HepG2 (cell line): Measurements from ENCODE around the gene NT5C2. TPM values are rescaled to one million over a fixed set of nuclear protein-coding genes. Genes with fewer than 3 reads are reported as not detected.

ENCODE experiments used
- KLF16 ChIP-seq, 2 experiments: sonication (generic) in 1 of 2; formaldehyde crosslinking in 1 of 2; IDR thresholded peaks; 2 replicates each; pipeline versions ENCODE4 v1.6.1 to v1.8.0; 2016 to 2023; ENCODE audit warnings: missing genetic modification reagents in 2 of 2, missing compliant biosample characterization in 1 of 2
- polyA plus RNA-seq, 8 experiments: library from polyadenylated mRNA; depleted of rRNA in 3 of 8; stranded (reverse) in 7 of 8; unstranded in 1 of 8; fragments of >200 nt; fragmentation: Illumina TruSeq in 4 of 8; extraction: Trizol in 4 of 8; gene quantifications; 2 replicates each; pipeline versions ENCODE4 v1.2.1 to v1.2.3, GENCODE V29; 2011 to 2016; ENCODE audit warnings: low read depth in 4 of 8, missing spikeins in 1 of 8, mixed read lengths in 1 of 8; ENCODE audit not compliant: insufficient read depth in 1 of 8
- total RNA-seq, 5 experiments: library from RNA; depleted of rRNA; stranded (reverse); fragments of >200 nt; fragmentation: Illumina TruSeq; extraction: Trizol; gene quantifications; 2 replicates each; pipeline ENCODE4 v1.2.3, GENCODE V29; 2016; ENCODE audit warnings: low read depth in 1 of 5
- TF ChIP-seq, protein P1 (sequence below): sonication (generic); formaldehyde crosslinking; conservative IDR thresholded peaks from 2 replicates; pipeline ENCODE4 v1.4.0; 2020; ENCODE audit warnings: mild to moderate bottlenecking, missing genetic modification reagents, moderate library complexity
- TF ChIP-seq, protein P2 (sequence below): sonication (generic); formaldehyde crosslinking; IDR thresholded peaks from 2 replicates; pipeline ENCODE4 v1.5.0; 2020; ENCODE audit warnings: mild to moderate bottlenecking, missing genetic modification reagents, borderline replicate concordance
- TF ChIP-seq, protein P3 (sequence below): sonication (generic); formaldehyde crosslinking; IDR thresholded peaks from 2 replicates; pipeline ENCODE4 v1.4.0; 2020; ENCODE audit warnings: mild to moderate bottlenecking, missing genetic modification reagents
- TF ChIP-seq, protein P4 (sequence below): sonication (generic); formaldehyde crosslinking; IDR thresholded peaks from 2 replicates; pipeline ENCODE4 v1.5.1; 2020; ENCODE audit warnings: mild to moderate bottlenecking, missing genetic modification reagents, moderate library complexity

The NT5C2 gene
- total and polyA plus RNA-seq, 2 of the 13 experiments (the other 11 are each of a cell fraction or from before 2014, with no cell fraction given) = 40.6 to 55.2 TPM

DNA sequence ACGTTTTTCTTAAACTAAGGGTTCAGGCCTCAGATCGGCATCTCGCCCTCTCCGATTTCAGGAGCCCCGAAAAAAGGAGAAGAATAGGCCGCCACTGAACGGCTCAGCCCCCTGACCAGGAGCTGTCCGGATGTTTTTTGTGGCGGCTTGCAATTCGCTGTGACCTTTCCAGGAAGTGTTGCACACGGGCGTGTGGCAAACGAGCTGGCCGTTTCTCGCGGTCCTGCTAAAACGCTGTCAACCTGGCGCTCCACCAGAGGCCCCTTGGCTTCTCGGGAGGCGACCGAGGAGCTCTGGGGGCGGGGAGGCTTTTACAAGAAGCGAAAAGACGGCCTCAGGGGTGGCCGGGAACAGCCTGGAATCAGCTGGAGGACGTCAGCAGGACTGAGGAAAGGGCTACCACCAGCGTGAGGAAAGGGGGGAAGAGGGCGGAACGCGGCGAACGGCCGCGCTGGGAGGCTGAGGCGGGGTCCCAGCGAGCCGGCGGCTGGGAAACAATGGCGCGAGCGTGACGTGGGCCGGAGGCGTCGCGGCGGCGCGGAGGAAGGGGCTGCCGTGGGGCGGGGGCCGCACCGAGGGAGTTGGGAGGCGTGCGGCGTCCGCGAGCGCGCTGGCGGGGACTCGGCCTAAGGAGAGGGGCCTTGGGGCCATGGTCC lies 493 bp downstream of the NT5C2 start (continued):
- TF ChIP-seq, protein P1, sequence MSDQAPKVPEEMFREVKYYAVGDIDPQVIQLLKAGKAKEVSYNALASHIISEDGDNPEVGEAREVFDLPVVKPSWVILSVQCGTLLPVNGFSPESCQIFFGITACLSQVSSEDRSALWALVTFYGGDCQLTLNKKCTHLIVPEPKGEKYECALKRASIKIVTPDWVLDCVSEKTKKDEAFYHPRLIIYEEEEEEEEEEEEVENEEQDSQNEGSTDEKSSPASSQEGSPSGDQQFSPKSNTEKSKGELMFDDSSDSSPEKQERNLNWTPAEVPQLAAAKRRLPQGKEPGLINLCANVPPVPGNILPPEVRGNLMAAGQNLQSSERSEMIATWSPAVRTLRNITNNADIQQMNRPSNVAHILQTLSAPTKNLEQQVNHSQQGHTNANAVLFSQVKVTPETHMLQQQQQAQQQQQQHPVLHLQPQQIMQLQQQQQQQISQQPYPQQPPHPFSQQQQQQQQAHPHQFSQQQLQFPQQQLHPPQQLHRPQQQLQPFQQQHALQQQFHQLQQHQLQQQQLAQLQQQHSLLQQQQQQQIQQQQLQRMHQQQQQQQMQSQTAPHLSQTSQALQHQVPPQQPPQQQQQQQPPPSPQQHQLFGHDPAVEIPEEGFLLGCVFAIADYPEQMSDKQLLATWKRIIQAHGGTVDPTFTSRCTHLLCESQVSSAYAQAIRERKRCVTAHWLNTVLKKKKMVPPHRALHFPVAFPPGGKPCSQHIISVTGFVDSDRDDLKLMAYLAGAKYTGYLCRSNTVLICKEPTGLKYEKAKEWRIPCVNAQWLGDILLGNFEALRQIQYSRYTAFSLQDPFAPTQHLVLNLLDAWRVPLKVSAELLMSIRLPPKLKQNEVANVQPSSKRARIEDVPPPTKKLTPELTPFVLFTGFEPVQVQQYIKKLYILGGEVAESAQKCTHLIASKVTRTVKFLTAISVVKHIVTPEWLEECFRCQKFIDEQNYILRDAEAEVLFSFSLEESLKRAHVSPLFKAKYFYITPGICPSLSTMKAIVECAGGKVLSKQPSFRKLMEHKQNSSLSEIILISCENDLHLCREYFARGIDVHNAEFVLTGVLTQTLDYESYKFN (CRISPR knock-in tag) = peak; percentile 53; the same call in 1 of the 2 replicates
- TF ChIP-seq, protein P2, sequence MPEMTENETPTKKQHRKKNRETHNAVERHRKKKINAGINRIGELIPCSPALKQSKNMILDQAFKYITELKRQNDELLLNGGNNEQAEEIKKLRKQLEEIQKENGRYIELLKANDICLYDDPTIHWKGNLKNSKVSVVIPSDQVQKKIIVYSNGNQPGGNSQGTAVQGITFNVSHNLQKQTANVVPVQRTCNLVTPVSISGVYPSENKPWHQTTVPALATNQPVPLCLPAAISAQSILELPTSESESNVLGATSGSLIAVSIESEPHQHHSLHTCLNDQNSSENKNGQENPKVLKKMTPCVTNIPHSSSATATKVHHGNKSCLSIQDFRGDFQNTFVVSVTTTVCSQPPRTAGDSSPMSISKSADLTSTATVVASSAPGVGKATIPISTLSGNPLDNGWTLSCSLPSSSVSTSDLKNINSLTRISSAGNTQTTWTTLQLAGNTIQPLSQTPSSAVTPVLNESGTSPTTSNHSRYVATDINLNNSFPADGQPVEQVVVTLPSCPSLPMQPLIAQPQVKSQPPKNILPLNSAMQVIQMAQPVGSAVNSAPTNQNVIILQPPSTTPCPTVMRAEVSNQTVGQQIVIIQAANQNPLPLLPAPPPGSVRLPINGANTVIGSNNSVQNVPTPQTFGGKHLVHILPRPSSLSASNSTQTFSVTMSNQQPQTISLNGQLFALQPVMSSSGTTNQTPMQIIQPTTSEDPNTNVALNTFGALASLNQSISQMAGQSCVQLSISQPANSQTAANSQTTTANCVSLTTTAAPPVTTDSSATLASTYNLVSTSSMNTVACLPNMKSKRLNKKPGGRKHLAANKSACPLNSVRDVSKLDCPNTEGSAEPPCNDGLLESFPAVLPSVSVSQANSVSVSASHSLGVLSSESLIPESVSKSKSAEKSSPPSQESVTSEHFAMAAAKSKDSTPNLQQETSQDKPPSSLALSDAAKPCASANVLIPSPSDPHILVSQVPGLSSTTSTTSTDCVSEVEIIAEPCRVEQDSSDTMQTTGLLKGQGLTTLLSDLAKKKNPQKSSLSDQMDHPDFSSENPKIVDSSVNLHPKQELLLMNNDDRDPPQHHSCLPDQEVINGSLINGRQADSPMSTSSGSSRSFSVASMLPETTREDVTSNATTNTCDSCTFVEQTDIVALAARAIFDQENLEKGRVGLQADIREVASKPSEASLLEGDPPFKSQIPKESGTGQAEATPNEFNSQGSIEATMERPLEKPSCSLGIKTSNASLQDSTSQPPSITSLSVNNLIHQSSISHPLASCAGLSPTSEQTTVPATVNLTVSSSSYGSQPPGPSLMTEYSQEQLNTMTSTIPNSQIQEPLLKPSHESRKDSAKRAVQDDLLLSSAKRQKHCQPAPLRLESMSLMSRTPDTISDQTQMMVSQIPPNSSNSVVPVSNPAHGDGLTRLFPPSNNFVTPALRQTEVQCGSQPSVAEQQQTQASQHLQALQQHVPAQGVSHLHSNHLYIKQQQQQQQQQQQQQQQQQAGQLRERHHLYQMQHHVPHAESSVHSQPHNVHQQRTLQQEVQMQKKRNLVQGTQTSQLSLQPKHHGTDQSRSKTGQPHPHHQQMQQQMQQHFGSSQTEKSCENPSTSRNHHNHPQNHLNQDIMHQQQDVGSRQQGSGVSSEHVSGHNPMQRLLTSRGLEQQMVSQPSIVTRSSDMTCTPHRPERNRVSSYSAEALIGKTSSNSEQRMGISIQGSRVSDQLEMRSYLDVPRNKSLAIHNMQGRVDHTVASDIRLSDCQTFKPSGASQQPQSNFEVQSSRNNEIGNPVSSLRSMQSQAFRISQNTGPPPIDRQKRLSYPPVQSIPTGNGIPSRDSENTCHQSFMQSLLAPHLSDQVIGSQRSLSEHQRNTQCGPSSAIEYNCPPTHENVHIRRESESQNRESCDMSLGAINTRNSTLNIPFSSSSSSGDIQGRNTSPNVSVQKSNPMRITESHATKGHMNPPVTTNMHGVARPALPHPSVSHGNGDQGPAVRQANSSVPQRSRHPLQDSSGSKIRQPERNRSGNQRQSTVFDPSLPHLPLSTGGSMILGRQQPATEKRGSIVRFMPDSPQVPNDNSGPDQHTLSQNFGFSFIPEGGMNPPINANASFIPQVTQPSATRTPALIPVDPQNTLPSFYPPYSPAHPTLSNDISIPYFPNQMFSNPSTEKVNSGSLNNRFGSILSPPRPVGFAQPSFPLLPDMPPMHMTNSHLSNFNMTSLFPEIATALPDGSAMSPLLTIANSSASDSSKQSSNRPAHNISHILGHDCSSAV = no peak
- peak in 1 of 2 experiments; percentile 55; a peak in 1 of 4 replicates for TF ChIP-seq KLF16 (CRISPR knock-in tag; IDR thresholded peaks at IDR 0.05)
- TF ChIP-seq, protein P3, sequence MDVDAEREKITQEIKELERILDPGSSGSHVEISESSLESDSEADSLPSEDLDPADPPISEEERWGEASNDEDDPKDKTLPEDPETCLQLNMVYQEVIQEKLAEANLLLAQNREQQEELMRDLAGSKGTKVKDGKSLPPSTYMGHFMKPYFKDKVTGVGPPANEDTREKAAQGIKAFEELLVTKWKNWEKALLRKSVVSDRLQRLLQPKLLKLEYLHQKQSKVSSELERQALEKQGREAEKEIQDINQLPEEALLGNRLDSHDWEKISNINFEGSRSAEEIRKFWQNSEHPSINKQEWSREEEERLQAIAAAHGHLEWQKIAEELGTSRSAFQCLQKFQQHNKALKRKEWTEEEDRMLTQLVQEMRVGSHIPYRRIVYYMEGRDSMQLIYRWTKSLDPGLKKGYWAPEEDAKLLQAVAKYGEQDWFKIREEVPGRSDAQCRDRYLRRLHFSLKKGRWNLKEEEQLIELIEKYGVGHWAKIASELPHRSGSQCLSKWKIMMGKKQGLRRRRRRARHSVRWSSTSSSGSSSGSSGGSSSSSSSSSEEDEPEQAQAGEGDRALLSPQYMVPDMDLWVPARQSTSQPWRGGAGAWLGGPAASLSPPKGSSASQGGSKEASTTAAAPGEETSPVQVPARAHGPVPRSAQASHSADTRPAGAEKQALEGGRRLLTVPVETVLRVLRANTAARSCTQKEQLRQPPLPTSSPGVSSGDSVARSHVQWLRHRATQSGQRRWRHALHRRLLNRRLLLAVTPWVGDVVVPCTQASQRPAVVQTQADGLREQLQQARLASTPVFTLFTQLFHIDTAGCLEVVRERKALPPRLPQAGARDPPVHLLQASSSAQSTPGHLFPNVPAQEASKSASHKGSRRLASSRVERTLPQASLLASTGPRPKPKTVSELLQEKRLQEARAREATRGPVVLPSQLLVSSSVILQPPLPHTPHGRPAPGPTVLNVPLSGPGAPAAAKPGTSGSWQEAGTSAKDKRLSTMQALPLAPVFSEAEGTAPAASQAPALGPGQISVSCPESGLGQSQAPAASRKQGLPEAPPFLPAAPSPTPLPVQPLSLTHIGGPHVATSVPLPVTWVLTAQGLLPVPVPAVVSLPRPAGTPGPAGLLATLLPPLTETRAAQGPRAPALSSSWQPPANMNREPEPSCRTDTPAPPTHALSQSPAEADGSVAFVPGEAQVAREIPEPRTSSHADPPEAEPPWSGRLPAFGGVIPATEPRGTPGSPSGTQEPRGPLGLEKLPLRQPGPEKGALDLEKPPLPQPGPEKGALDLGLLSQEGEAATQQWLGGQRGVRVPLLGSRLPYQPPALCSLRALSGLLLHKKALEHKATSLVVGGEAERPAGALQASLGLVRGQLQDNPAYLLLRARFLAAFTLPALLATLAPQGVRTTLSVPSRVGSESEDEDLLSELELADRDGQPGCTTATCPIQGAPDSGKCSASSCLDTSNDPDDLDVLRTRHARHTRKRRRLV (CRISPR knock-in tag) = peak; percentile 84; the same call in 1 of the 2 replicates
- TF ChIP-seq, protein P4, sequence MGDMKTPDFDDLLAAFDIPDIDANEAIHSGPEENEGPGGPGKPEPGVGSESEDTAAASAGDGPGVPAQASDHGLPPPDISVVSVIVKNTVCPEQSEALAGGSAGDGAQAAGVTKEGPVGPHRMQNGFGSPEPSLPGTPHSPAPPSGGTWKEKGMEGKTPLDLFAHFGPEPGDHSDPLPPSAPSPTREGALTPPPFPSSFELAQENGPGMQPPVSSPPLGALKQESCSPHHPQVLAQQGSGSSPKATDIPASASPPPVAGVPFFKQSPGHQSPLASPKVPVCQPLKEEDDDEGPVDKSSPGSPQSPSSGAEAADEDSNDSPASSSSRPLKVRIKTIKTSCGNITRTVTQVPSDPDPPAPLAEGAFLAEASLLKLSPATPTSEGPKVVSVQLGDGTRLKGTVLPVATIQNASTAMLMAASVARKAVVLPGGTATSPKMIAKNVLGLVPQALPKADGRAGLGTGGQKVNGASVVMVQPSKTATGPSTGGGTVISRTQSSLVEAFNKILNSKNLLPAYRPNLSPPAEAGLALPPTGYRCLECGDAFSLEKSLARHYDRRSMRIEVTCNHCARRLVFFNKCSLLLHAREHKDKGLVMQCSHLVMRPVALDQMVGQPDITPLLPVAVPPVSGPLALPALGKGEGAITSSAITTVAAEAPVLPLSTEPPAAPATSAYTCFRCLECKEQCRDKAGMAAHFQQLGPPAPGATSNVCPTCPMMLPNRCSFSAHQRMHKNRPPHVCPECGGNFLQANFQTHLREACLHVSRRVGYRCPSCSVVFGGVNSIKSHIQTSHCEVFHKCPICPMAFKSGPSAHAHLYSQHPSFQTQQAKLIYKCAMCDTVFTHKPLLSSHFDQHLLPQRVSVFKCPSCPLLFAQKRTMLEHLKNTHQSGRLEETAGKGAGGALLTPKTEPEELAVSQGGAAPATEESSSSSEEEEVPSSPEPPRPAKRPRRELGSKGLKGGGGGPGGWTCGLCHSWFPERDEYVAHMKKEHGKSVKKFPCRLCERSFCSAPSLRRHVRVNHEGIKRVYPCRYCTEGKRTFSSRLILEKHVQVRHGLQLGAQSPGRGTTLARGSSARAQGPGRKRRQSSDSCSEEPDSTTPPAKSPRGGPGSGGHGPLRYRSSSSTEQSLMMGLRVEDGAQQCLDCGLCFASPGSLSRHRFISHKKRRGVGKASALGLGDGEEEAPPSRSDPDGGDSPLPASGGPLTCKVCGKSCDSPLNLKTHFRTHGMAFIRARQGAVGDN (CRISPR knock-in tag) = peak; percentile 83
